ENCODE data around the gene CLECL1. TPM values are rescaled to one million over a fixed set of nuclear protein-coding genes. Genes with fewer than 3 reads are reported as not detected.

CLECL1 gene
- total and polyA plus RNA-seq, 2 of the 13 experiments (the other 11 are each of a cell fraction or from before 2014, with no cell fraction given): not detected

DNA sequence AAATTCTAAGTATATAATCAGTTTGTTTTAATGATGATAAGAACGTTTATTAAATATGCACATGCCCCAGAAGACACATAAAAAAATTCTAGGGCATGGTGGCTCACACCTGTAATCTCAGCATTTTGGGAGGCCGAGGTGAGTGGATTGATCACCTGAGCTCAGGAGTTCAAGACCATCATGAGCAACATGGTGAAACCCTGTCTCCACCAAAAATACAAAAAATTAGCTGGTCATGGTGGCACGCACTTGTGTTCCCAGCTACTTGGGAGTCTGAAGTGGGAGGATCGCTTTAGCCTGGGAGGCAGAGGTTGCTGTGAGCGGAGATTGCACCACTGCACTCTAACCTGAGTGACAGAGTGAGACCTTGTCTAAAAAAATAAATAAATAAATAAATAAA is 23.8 kb upstream of the CLECL1 start:
- H3K79me2 ChIP-seq (ENCODE audit: insufficient read depth, low read length): no peaks in the 10 kb centered on the region
- TF ChIP-seq ZNF33B (CRISPR knock-in tag; IDR thresholded peaks at IDR 0.05): no peak
- TF ChIP-seq MED1 (CRISPR knock-in tag; IDR thresholded peaks at IDR 0.05): no peak
- TF ChIP-seq TOE1 (CRISPR knock-in tag; IDR thresholded peaks at IDR 0.05): no peak
- TF ChIP-seq ZNF354B (CRISPR knock-in tag; IDR thresholded peaks at IDR 0.05): no peak
- TF ChIP-seq, protein P1, sequence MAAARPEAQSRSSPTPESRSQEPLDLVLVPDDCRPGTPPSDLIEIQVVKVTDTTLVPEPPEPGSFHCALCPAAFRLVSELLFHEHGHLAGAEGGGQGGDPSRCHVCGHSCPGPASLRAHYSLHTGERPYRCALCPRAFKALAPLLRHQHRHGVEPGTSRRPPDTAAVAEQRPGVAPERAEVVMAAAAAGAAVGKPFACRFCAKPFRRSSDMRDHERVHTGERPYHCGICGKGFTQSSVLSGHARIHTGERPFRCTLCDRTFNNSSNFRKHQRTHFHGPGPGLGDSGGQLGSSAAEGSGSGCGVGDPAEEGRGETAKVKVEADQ (CRISPR knock-in tag; IDR thresholded peaks at IDR 0.05; ENCODE audit: borderline replicate concordance): no peak
- TF ChIP-seq ZNF792 (CRISPR knock-in tag; IDR thresholded peaks at IDR 0.05): no peak
- TF ChIP-seq CBFB (CRISPR knock-in tag; IDR thresholded peaks at IDR 0.05): no peak
- TF ChIP-seq, protein P2, sequence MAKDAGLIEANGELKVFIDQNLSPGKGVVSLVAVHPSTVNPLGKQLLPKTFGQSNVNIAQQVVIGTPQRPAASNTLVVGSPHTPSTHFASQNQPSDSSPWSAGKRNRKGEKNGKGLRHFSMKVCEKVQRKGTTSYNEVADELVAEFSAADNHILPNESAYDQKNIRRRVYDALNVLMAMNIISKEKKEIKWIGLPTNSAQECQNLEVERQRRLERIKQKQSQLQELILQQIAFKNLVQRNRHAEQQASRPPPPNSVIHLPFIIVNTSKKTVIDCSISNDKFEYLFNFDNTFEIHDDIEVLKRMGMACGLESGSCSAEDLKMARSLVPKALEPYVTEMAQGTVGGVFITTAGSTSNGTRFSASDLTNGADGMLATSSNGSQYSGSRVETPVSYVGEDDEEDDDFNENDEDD (CRISPR knock-in tag; IDR thresholded peaks at IDR 0.05; ENCODE audit: borderline replicate concordance): no peak
- no peak for TF ChIP-seq ZNF75D (CRISPR knock-in tag; IDR thresholded peaks at IDR 0.05; ENCODE audit: borderline replicate concordance)
- TF ChIP-seq MTA3 (CRISPR knock-in tag; IDR thresholded peaks at IDR 0.05): no peak
- no peak for TF ChIP-seq ZNF264 (CRISPR knock-in tag; IDR thresholded peaks at IDR 0.05)
- TF ChIP-seq ZNF629 (CRISPR knock-in tag; conservative IDR thresholded peaks at IDR 0.05): no peak
- H3K27ac ChIP-seq (ENCODE audit: extremely low read length, insufficient read depth, low read length): no peak overlapping the region
- in situ Hi-C loops (cut with HindIII; ENCODE audit: extremely low pct_ligation_motif_present, low pct_unique_long_range_greater_than_20kb): loop anchor here (10.0 kb wide), 1 partner anchor 378 kb away; the partner anchor contains the start of gene CLEC7A
- peaks cover 0 to 6% of the 10 kb centered on the region in 2 experiments; a peak in 2 of 5 replicates for H3K27me3 ChIP-seq (ENCODE audit: control insufficient read depth in 1 of 2, insufficient read depth in 2 of 2, low read length in 2 of 2)
- POLR2A ChIA-PET: no interaction called here
- no peaks in the 10 kb centered on the region for H3K36me3 ChIP-seq (replicated peaks in 1 of 2; ENCODE audit: control insufficient read depth in 1 of 2, insufficient read depth in 2 of 2, low read length in 2 of 2)
- H3K4me1 ChIP-seq (ENCODE audit: insufficient read depth, low read length): no peaks in the 10 kb centered on the region
- H4K20me1 ChIP-seq (ENCODE audit: insufficient read depth, low read length): no peaks in the 10 kb centered on the region
- 40% methylated on average over 5 of the region's 5 CpGs for WGBS (ENCODE audit: low lambda C conversion rate)
- CTCF ChIA-PET (ENCODE audit: low intra/inter-chr PET ratio, low total read pairs): no interaction called here
- no peak overlapping the region for H2AFZ ChIP-seq (ENCODE audit: low read length)
- FAIRE-seq: no peak
- H3K4me2 ChIP-seq (ENCODE audit: low read depth, low read length): no peak overlapping the region
- H3K9me3 ChIP-seq (ENCODE audit: low read length): no peaks in the 10 kb centered on the region
- H3K9ac ChIP-seq (ENCODE audit: insufficient read depth, low read depth, low read length): no peak overlapping the region
- ATAC-seq: no peak
- intact Hi-C loops (cut with micrococcal nuclease; ENCODE audit: unreplicated experiment): no loop called here
- H3K4me3 ChIP-seq (replicated peaks in 1 of 3; ENCODE audit: insufficient read depth in 1 of 3, low read depth in 2 of 3, low read length in 3 of 3): no peak overlapping the region
- BruUV-seq (replicated peaks): no TSS peak
- DNase-seq (ENCODE audit: low spot score): no peak

All from HepG2 (cell line).